NCI-H2171 treated with DMSO at 0.1 percent for 48 hours (cell line): ENCODE data around the gene MAPK6.
"Not testable (repeated sequence)": the region's sequence is repeated elsewhere in the genome, so short reads cannot be mapped to it uniquely, and the experiment has no call there.

Experiments
- DNase-seq: peaks from one replicate; lab custom pipeline; 2025; lab: John Stamatoyannopoulos, UW

Gene MAPK6

GRCh38 chr15:52080031-52080430, 61.0 kb downstream of the MAPK6 start:
- DNase-seq = no peak

- no peak for DNase-seq
Observed at GRCh38 chr15:52080706-52081392, 61.8 kb downstream of the MAPK6 start.

DNA sequence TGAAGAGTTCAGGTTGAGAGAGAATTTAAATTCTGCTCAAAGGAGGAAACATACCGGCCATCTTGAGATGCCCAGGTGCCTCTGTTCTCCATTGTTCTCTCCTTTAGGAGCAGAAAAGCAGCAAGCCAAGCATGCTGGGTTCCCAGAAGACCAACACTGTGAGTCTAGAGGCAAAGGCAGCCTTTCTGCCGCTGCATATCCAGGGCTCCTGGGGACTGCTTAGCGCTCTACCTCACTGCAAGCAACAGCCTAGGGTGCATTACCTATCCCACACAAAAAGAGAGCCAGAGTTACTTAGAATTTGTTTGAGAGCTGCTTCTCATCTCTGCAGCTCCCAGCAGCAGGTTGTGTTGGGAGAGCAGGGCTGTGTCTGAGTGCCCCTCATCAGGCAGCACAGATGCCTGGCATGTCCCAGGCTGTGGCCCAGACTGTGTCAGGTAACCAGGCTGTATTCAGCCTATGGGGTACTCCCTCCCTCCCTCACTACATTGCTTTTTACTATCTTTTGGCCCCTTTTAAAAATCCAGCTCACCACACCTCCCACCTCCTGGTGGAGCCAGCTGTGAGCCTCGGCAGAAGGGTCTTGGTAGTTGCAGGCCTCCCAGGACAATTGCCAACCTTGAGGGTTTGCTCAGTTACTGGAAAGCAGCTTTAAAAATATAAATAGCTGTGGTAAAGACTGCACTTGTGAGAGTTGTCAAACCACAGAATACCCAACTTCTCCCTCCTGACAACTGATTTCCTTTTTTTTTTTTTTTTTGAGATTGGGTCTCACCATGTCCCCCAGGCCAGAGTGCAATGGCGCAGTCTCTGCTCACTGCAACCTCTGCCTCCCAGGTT, 63.4 kb downstream of the MAPK6 start:
- DNase-seq = no peak

DNA sequence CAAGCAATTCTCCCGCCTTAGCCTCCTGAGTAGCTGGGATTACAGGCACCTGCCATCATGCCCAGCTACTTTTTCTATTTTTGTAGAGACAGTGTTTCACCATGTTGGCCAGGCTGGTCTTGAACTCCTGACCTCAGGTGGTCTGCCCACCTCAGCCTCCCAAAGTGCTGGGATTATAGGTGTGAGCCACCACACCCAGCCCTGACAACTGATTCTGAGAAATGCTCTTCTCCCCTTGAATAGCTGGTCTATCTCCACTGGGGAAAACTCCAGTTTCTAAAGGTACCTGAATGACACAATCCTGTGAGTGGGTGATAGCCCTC, 64.0 kb downstream of the MAPK6 start:
- not testable (repeated sequence) for DNase-seq

GRCh38 chr15:52083603-52084002, 64.6 kb downstream of the MAPK6 start:
- DNase-seq = no peak

DNA sequence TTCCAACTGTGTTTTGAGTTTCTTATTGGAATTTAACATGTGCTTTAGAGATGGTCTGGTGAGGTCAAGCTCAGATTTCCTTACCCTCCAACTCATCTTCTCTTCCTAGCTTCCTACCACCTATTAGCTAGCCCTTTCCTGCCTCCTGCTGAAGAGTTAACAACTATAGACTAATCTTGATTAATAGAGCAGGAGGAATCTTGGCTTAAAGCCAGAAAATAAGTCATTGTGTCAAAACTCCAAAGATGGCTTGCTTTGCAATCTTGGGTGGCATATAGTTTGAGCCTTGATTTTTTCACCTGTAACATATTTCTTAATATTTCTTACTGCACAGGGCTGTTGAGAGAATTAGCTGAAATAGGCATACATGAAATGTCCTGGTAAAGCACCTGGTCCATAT, 66.3 kb downstream of the MAPK6 start:
- peak; percentile 33 for DNase-seq

DNA sequence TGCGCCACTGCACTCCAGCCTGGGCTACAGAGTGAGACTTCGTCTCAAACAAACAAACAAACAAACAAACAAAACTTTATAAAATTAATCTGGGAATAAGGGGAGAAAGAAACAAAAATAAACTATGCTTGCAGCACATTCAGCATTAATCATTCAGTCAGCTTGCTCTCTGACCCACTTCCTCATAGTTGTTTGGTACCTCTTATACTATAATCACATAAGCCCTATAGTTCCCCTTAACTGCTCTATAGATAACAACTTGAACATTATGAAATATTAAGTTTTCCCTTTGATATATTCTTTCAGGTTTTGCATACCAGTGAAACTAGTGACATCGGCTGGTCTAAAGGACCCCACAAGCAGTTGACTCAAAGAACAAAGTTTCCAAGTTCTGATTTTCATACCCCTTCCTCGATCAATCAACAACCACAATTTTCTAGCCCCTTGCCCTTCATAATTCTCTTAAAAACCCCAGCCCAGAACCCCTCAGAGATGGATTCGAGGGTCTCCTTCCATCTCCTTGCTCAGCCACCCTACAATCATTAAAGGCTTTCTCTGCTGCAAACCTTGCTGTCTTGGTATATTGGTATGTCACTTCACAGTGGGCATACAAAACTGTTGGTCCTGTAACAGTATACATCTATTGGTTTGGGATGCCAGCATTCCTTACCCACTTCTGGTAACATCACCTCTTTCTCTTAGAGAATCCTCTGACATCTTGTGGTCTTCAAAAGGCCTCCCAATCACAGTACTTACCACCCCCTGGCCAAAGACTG, 67.2 kb downstream of the MAPK6 start:
- DNase-seq = no peak

- DNase-seq = no peak
Observed at GRCh38 chr15:52090193-52090592, 71.2 kb downstream of the MAPK6 start.

DNA sequence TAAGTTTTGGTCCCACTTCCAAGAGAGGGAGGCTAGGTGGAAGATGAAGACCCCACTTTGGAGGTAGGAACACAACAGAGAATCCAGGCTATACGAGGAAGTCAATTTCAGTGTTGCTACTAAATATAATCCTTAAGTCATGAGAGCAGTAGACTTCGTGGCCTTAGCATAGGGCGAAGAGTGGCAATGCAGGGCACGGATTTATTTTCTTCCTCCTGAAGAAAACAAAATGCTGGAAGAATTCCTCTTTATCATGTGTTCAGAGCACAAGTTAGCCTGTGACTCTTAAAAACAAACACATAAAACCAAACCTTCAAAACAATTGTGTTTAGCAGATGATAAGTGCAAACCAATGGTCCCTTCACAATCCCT, 74.1 kb downstream of the MAPK6 start:
- DNase-seq = no peak

DNA sequence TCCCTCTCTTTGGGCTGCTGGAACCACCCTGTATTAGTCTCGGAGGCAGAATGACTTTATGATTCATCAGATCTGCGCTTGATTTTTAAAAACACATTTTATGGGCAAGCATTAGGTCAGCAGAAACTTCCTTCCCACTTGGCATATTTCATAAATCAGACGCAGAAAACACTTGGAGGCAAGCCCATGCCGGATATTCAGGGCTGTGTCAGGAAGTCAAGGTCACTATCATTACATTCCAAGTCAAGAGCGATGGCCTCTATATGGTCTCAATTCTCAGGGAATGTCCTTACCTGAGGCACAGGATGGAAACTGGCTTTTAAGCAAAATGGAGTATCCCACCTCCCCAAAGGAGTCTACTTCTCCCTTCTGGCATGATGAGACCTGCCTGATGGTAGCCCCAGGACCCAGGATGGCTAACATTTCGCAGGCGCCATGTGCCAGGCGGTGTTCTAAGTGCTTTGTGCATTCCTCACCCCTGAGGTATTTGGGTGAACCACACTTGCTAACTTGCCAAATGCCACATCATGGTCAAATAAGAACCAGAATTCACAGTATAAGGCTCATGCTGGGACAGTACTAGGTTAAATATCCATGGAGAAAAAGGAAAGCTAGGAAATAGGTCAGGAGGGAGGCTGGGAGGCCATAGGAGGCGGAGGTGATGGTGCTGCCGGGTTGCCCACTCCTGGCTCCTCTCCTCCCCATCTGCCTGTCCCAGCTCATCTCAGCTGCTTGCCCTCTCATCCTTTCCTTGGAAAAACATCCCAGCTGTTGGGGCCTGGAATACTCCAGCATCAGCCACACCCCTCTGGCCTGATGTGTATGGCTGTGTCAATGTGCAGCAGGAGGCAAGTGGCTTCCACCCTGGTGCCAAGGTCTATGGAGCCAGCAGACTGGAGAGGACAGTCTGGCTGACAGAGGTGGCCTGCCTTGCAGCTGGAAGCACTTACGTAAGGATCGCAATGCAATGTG, 74.8 kb downstream of the MAPK6 start:
- peak; percentile 57 for DNase-seq

DNA sequence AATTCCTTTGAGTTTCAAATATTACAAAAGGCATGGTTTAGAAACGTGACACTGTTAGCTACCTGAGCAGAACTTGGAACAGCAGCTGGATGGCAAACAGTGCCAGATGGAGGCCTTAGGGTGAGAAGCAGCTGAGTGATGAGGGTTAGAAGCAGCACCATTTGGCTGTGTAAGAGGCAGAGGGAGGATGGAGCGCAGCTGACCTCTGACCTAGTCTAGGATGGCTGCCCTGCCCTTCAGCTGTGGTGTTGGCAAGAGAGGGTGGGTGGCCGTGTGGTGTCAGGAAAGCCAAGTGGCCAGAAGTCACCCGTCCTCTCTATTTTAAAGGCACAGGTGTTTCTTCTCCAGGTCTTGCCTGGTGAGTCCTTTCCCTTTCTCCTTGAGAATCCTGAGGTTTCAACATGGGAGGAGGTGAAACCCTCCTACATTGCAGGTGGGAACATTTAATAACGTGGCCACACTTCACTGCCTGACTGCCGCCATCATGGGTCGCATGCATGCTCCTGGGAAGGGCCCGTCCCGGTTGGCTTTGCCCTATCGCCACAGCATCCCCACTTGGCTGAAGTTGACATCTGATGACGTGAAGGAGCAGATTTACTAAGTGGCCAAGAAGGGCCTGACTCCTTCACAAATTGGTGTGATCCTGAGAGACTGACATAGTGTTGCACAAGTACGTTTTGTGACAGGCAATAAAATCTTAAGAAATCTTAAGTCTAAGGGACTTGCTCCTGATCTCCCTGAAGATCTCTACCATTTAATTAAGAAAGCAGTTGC, 76.0 kb downstream of the MAPK6 start:
- peak; percentile 92 for DNase-seq

GRCh38 chr15:52095597-52096262, 76.7 kb downstream of the MAPK6 start:
- no peak for DNase-seq

- not testable (repeated sequence) for DNase-seq
Observed at GRCh38 chr15:52096536-52096935, 77.5 kb downstream of the MAPK6 start.

GRCh38 chr15:52097180-52097579, 78.2 kb downstream of the MAPK6 start:
- peak; percentile 42 for DNase-seq

DNA sequence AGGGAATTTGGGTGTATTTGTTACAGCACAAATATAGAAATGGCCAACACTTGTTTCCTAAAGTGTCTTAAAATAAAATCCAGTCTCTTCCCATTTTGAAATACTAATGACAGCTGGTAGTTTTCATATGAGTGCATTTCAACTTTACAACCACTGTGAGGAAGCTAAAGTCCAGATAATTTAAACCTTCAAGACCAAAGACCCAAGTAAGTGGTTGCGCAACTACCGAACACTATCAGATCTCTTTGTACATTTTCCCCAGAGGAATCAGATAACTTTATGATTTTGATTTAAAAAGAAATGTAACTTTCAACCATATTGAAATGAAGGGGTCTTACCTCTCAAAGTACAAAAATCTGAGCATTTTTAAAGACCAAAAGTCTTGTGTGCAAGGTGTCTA, 79.3 kb downstream of the MAPK6 start:
- DNase-seq = no peak

GRCh38 chr15:52099651-52100272, 80.7 kb downstream of the MAPK6 start:
- no peak for DNase-seq

DNA sequence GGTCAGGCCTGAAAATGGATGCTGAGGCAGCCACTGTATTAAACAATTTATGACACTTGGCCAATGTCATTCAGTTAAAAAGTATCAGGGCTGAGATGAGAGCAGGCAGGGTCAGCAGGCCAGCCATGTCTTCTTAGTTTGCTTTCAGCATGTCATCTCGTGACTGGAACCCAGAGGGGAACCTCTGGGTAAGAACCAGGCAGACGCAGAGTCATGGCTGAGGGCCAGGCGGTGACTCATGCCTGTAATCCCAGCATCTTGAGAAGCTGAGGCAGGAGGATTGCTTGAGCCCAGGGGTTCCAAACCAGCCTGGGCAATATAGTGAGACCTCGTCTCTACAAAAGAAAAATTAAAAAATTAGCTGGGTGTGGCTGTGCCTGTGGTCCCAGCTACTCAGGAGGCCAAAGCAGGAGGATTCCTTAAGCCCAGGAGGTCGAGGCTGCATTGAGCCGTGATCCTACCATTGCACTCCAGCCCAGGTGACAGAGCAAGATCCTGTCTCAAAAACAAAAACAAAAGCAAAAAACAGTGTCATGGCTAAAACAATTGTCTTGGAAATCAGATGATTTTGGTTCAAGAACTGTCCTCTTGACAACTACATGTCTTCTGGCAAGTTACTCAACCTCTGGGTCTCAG, 81.9 kb downstream of the MAPK6 start:
- DNase-seq = no peak

GRCh38 chr15:52101542-52102323, 82.7 kb downstream of the MAPK6 start:
- no peak for DNase-seq

GRCh38 chr15:52102463-52102862, 83.4 kb downstream of the MAPK6 start:
- DNase-seq = peak; percentile 26
